22Rv1 (cell line): ENCODE measurements around the gene ALDH8A1.
"Not testable (repeated sequence)": the region's sequence is repeated elsewhere in the genome, so short reads cannot be mapped to it uniquely, and the experiment has no call there.

Experiments
- ZFX ChIP-seq: fragments of 450-650 bp; IDR thresholded peaks from 2 replicates; pipeline ENCODE4 v1.6.1; 2017; ENCODE audit warnings: antibody characterized with exemption, borderline replicate concordance
- TF ChIP-seq, protein P1 (sequence below): fragments of 450-650 bp; IDR thresholded peaks from 2 replicates; pipeline ENCODE4 v1.5.1; 2017; ENCODE audit warnings: mild to moderate bottlenecking

DNA sequence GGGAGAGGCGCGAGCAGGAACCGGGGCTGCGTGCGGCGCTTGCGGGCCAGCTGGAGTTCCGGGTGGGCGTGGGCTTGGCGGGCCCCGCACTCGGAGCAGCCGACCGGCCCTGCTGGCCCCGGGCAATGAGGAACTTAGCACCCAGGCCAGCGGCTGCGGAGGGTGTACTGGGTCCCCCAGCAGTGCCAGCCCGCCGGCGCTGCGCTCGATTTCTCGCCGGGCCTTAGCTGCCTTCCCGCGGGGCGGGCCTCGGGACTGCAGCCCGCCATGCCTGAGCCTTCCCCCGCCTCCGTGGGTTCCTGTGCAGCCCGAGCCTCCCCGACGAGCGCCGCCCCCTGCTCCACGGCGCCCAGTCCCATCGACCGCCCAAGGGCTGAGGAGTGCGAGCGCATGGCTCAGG lies 45.2 kb downstream of the ALDH8A1 start:
- TF ChIP-seq, protein P1, sequence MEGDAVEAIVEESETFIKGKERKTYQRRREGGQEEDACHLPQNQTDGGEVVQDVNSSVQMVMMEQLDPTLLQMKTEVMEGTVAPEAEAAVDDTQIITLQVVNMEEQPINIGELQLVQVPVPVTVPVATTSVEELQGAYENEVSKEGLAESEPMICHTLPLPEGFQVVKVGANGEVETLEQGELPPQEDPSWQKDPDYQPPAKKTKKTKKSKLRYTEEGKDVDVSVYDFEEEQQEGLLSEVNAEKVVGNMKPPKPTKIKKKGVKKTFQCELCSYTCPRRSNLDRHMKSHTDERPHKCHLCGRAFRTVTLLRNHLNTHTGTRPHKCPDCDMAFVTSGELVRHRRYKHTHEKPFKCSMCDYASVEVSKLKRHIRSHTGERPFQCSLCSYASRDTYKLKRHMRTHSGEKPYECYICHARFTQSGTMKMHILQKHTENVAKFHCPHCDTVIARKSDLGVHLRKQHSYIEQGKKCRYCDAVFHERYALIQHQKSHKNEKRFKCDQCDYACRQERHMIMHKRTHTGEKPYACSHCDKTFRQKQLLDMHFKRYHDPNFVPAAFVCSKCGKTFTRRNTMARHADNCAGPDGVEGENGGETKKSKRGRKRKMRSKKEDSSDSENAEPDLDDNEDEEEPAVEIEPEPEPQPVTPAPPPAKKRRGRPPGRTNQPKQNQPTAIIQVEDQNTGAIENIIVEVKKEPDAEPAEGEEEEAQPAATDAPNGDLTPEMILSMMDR = not testable (repeated sequence)
- TF ChIP-seq ZFX = not testable (repeated sequence)
